Suprapubic skin (tissue), 4 donors: ENCODE data around the gene SDHC. TPM values are rescaled to one million over a fixed set of nuclear protein-coding genes. Genes with fewer than 3 reads are reported as not detected.
"Not testable (repeated sequence)": the region's sequence is repeated elsewhere in the genome, so short reads cannot be mapped to it uniquely, and the experiment has no call there.

Experiments
- DNase-seq, 2 donors: peaks; one replicate each; pipeline ENCODE4 v3.0.0-alpha.2; 2019; ENCODE audit warnings: low spot score in 2 of 2
- H3K27ac ChIP-seq: fragments of 200-600 bp; sonication (generic); one replicate; pipeline ENCODE4 v1.5.1; 2019
- H3K27me3 ChIP-seq: fragments of 200-600 bp; sonication (generic); one replicate; pipeline ENCODE4 v1.5.1; 2019
- H3K36me3 ChIP-seq: fragments of 200-600 bp; sonication (generic); one replicate; pipeline ENCODE4 v1.5.1; 2019
- H3K4me1 ChIP-seq: fragments of 200-600 bp; sonication (generic); one replicate; pipeline ENCODE4 v1.5.1; 2019
- H3K4me3 ChIP-seq: fragments of 200-600 bp; sonication (generic); one replicate; pipeline ENCODE4 v1.5.1; 2019; ENCODE audit warnings: mild to moderate bottlenecking
- H3K9me3 ChIP-seq: fragments of 200-600 bp; sonication (generic); one replicate; pipeline ENCODE4 v1.5.1; 2019
- POLR2A ChIP-seq, 2 donors: fragments of 450-650 bp; IDR thresholded peaks; one replicate each; pipeline ENCODE4 v1.6.1; 2017; ENCODE audit warnings: antibody characterized with exemption in 2 of 2, mild to moderate bottlenecking in 2 of 2, moderate library complexity in 2 of 2
- POLR2AphosphoS5 ChIP-seq, 3 donors: sonication (generic); formaldehyde crosslinking; IDR thresholded peaks; one replicate each; pipeline ENCODE4 v1.6.1; 2017; ENCODE audit warnings: antibody characterized with exemption in 3 of 3
- WGBS: methylation state at CpG from one replicate; pipeline ENCODE4 v1.1.5; 2018; 5-methylcytosine and 5-hydroxymethylcytosine counted together
- total RNA-seq, 4 donors: library from RNA; depleted of rRNA; stranded (reverse); fragments of >200 nt; gene quantifications; one replicate each; pipeline ENCODE4 v1.1.0, GENCODE V29; 2016

Gene SDHC
- total RNA-seq, 4 donors from 2014 or later: 45.0 to 84.6 (median 60.7) TPM

DNA sequence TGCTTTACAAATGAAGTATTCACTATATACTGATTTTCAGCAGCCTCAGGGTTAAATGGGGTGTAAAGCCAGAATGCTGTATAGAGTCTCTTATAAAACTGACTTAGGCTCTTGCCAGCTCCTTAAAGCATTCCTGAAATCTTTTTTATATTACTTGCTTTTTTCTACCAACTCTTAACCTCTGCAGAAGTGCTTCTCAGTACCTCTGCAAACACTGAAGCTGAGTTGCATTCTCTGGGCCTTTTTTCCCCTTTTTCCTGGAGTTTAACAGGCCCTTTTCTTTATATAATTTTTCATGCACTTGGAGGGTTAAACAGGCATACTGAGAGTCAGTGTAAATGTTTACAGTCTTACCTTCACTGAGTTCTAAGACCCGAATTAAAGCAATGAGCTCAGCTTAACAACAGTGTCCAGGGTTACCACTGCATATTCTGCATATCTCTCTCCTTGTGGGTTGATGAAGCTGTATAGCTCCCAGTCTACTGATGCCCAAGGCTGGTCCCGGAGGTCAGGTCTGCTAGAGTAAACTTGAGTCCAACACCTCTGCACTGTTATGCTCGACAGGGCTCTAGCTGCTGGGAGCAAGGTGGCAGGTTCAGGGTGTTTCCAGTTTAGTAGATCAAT, 94.4 kb downstream of the SDHC start:
- WGBS: 85% methylated on average over 3 of the region's 3 CpGs
- no peaks in the 10 kb centered on the region for H3K36me3 ChIP-seq
- DNase-seq: no peak
- H3K27me3 ChIP-seq: no peaks in the 10 kb centered on the region
- TF ChIP-seq POLR2A (IDR thresholded peaks at IDR 0.05) (no peak), POLR2AphosphoS5 (IDR thresholded peaks at IDR 0.05) (no peak)
- H3K9me3 ChIP-seq: no peaks in the 10 kb centered on the region
- H3K27ac ChIP-seq: no peak overlapping the region
- H3K4me1 ChIP-seq: no peaks in the 10 kb centered on the region
- H3K4me3 ChIP-seq: no peak overlapping the region

DNA sequence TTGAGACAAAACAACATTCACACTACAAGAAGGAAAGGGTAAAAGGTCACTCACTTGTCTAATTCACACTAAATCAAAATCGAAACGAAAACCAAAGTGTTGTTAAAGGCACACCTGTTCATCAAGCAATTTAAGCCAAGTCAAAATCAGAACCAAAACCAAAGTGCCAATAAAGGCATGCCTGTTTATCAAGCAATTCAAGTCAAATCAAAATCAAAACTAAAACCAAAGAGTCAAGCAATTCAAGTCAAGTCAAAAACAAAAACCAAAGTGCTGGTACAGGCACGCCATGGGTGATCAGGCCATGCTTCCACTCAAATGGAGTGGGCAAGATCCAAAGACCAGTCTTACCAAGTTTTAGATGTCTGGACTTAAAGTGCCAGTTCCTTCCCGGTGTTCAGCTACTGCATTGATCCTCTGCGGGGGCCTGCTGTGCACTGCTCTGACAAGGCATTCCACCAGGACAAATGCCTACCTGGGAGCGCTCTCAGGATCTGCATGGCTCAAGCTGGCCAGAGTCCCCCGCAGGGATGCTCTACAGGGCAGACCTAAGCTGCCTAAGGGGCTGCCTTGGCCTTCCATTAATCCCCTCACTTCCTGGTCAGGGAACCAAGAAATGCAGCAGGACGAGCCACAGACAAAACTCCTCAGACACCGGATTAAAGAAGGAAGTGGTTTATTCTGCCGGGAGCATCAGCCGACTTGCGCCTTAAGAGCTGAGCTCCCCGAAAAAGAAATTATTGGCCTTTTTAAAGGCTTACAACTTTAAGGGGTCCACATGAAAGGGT, 95.9 kb downstream of the SDHC start:
- H3K27me3 ChIP-seq: not testable (repeated sequence)
- 80% methylated on average over 12 of the region's 13 CpGs for WGBS

DNA sequence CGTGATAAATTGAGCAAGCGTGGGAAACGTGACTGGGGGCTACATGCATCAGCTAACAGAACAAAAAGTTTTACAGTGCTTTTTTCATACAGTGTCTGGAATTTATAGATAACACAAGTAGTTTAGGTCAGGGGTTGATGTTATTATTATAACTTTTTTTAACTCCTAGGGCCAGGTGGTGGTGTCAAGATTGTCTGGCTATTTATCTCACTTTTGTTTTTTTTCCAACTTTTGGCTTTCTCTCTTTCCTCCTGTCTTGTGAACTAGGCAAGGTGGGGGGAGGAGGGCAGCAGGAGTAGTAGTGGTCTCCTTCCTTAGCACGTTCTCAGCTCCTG, 96.4 kb downstream of the SDHC start:
- WGBS: 90% methylated on average over 4 of the region's 4 CpGs
- H3K4me3 ChIP-seq, H3K9me3 ChIP-seq, DNase-seq, H3K27me3 ChIP-seq, H3K36me3 ChIP-seq, H3K4me1 ChIP-seq, H3K27ac ChIP-seq: not testable (repeated sequence)

More for the DNA sequence above, 95.9 kb downstream of the SDHC start:
- not testable (repeated sequence) for H3K4me1 ChIP-seq, H3K36me3 ChIP-seq, H3K9me3 ChIP-seq, H3K27ac ChIP-seq, H3K4me3 ChIP-seq, DNase-seq

Other genes with a start within 250 kb of the SDHC start
- gene ARHGAP30, start 244.5 kb upstream of the SDHC start, total RNA-seq: 10 to 100 TPM; 12.3 to 46.2 (median 14.5) TPM
- gene NECTIN4, start 224.8 kb upstream of the SDHC start, total RNA-seq: 100 to 1,000 TPM; 126 to 188 (median 164) TPM
- gene KLHDC9, start 216.0 kb upstream of the SDHC start, total RNA-seq: 1 to 10 TPM in 3 of 4 donors, not detected in 1; 1.3 to 4.0 (median 1.4) TPM
- 10 to 100 TPM; 21.3 to 33.9 (median 27.1) TPM for gene PFDN2, start 196.3 kb upstream of the SDHC start, total RNA-seq
- gene NIT1, start 196.3 kb upstream of the SDHC start, total RNA-seq: 10 to 100 TPM; 28.3 to 58.2 (median 39.6) TPM
- 10 to 100 TPM; 24.4 to 47.0 (median 36.6) TPM for gene DEDD, start 181.7 kb upstream of the SDHC start, total RNA-seq
- gene UFC1, start 160.4 kb upstream of the SDHC start, total RNA-seq: 10 to 100 TPM; 44.2 to 98.8 (median 80.2) TPM
- 10 to 100 TPM; 18.7 to 37.0 (median 28.8) TPM for gene USP21, start 154.9 kb upstream of the SDHC start, total RNA-seq
- 10 to 100 TPM; 22.2 to 75.2 (median 37.2) TPM for gene PPOX, start 148.0 kb upstream of the SDHC start, total RNA-seq
- gene B4GALT3, start 136.9 kb upstream of the SDHC start, total RNA-seq: 10 to 100 TPM; 26.9 to 36.6 (median 30.0) TPM
- 1 to 10 TPM in 3 of 4 donors, under 1 TPM in 1; 0.93 to 9.9 (median 6.3) TPM for gene ADAMTS4, start 115.3 kb upstream of the SDHC start, total RNA-seq
- 100 to 1,000 TPM in 3 of 4 donors, 10 to 100 TPM in 1; 99.1 to 132 (median 112) TPM for gene NDUFS2, start 112.0 kb upstream of the SDHC start, total RNA-seq
- gene FCER1G, start 99.1 kb upstream of the SDHC start, total RNA-seq: 10 to 100 TPM in 1 of 4 donors, 1 to 10 TPM in 2, not detected in 1; 2.3 to 12.6 (median 4.6) TPM
- gene APOA2, start 90.8 kb upstream of the SDHC start, total RNA-seq: 10 to 100 TPM in 1 of 4 donors, not detected in 3; 29.6 TPM
- gene TOMM40L, start 88.3 kb upstream of the SDHC start, total RNA-seq: 10 to 100 TPM in 2 of 4 donors, 1 to 10 TPM in 2; 6.7 to 21.0 (median 8.7) TPM
- 1 to 10 TPM in 1 of 4 donors, not detected in 3; 1.2 TPM for gene NR1I3, start 76.2 kb upstream of the SDHC start, total RNA-seq
- gene PCP4L1, start 55.6 kb upstream of the SDHC start, total RNA-seq: 10 to 100 TPM in 1 of 4 donors, 1 to 10 TPM in 3; 2.7 to 10.1 (median 3.7) TPM
- 1 to 10 TPM; 2.0 to 3.9 (median 2.7) TPM for gene MPZ, start 4.4 kb upstream of the SDHC start, total RNA-seq
- not detected for gene CFAP126, start 53.5 kb downstream of the SDHC start, total RNA-seq
- 10 to 100 TPM in 2 of 4 donors, 1 to 10 TPM in 2; 4.3 to 27.8 (median 8.3) TPM for gene FCGR2A, start 191.1 kb downstream of the SDHC start, total RNA-seq
- gene HSPA6, start 210.2 kb downstream of the SDHC start, total RNA-seq: 1 to 10 TPM; 3.6 to 8.1 (median 5.3) TPM
- gene FCGR3A, start 235.4 kb downstream of the SDHC start, total RNA-seq: 1 to 10 TPM in 3 of 4 donors, under 1 TPM in 1; 0.98 to 5.3 (median 1.4) TPM